ENCODE data around the gene CLDN1.

- TF ChIP-seq, protein P1, sequence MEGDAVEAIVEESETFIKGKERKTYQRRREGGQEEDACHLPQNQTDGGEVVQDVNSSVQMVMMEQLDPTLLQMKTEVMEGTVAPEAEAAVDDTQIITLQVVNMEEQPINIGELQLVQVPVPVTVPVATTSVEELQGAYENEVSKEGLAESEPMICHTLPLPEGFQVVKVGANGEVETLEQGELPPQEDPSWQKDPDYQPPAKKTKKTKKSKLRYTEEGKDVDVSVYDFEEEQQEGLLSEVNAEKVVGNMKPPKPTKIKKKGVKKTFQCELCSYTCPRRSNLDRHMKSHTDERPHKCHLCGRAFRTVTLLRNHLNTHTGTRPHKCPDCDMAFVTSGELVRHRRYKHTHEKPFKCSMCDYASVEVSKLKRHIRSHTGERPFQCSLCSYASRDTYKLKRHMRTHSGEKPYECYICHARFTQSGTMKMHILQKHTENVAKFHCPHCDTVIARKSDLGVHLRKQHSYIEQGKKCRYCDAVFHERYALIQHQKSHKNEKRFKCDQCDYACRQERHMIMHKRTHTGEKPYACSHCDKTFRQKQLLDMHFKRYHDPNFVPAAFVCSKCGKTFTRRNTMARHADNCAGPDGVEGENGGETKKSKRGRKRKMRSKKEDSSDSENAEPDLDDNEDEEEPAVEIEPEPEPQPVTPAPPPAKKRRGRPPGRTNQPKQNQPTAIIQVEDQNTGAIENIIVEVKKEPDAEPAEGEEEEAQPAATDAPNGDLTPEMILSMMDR (IDR thresholded peaks at IDR 0.05), result no peak
- TF ChIP-seq EZH2 (IDR thresholded peaks at IDR 0.05; ENCODE audit: borderline replicate concordance, insufficient read depth, low read depth, low read length, poor library complexity, severe bottlenecking), result no peak
Measured at GRCh38 chr3:190338717-190339116, 16.5 kb upstream of the CLDN1 start.
